HCT116 (cell line): ENCODE measurements around the gene WNT9A.

Experiments used
- ATF3 ChIP-seq: IDR thresholded peaks from 2 replicates; pipeline ENCODE4 v1.6.1; 2012
- CTCF ChIP-seq, 3 experiments: fragments of 200-600 bp in 1 of 3; sonication (generic) in 1 of 3; IDR thresholded peaks in 2 of 3; conservative IDR thresholded peaks in 1 of 3; 2 replicates each; pipeline ENCODE4 v1.5.1; 2012 to 2017; ENCODE audit warnings: low read depth in 2 of 3, low read length in 2 of 3, antibody characterized with exemption in 1 of 3, borderline replicate concordance in 1 of 3, control low read depth in 1 of 3, mild to moderate bottlenecking in 1 of 3, mixed read lengths in 1 of 3, mixed run types in 1 of 3, moderate library complexity in 1 of 3; ENCODE audit not compliant: insufficient read depth in 1 of 3
- ELF1 ChIP-seq: IDR thresholded peaks from 2 replicates; pipeline ENCODE4 v1.6.1; 2012; ENCODE audit warnings: low read depth, borderline replicate concordance
- EZH2 ChIP-seq: fragments of 200-600 bp; sonication (generic); IDR thresholded peaks from 2 replicates; pipeline ENCODE4 v1.6.1; 2017; ENCODE audit warnings: antibody characterized with exemption, mixed run types
- JUND ChIP-seq: IDR thresholded peaks from 2 replicates; pipeline ENCODE4 v1.6.1; 2012
- POLR2AphosphoS5 ChIP-seq: IDR thresholded peaks from 2 replicates; pipeline ENCODE4 v1.6.1; 2011; ENCODE audit warnings: mild to moderate bottlenecking, low read depth, low read length, moderate library complexity
- RAD21 ChIP-seq: IDR thresholded peaks from 2 replicates; pipeline ENCODE4 v1.6.1; 2012; ENCODE audit warnings: low read depth, mild to moderate bottlenecking
- REST ChIP-seq: IDR thresholded peaks from 2 replicates; pipeline ENCODE4 v1.6.1; 2012; ENCODE audit warnings: low read depth
- SIN3A ChIP-seq: IDR thresholded peaks from 2 replicates; pipeline ENCODE4 v1.6.1; 2012; ENCODE audit warnings: low read depth
- SRF ChIP-seq: IDR thresholded peaks from 2 replicates; pipeline ENCODE4 v1.6.1; 2012; ENCODE audit warnings: low read depth
- TCF7L2 ChIP-seq: IDR thresholded peaks from 2 replicates; pipeline ENCODE4 v1.7.0; 2011; ENCODE audit warnings: borderline replicate concordance, inconsistent platforms; ENCODE audit not compliant: insufficient read depth, insufficient read length; ENCODE audit errors: extremely low read depth
- YY1 ChIP-seq: IDR thresholded peaks from 2 replicates; pipeline ENCODE4 v1.6.1; 2011; ENCODE audit warnings: low read length, low read depth, moderate library complexity, mild to moderate bottlenecking; ENCODE audit not compliant: insufficient replicate concordance; ENCODE audit errors: extremely low read depth

GRCh38 chr1:227922501-227923352 is 25.0 kb downstream of the WNT9A start:
- TF ChIP-seq CTCF (IDR thresholded peaks at IDR 0.05 in 2 of 3, conservative IDR thresholded peaks at IDR 0.05 in 1 of 3; ENCODE audit: borderline replicate concordance in 1 of 3, insufficient read depth in 1 of 3, low read depth in 2 of 3, low read length in 2 of 3) (no peak), ATF3 (no peak), SIN3A (no peak), ELF1 (no peak), EZH2 (no peak), RAD21 (no peak), SRF (no peak), TCF7L2 (no peak), YY1 (no peak), REST (no peak), POLR2AphosphoS5 (no peak), JUND (no peak)
